HG03280 (cell line): ENCODE results near the gene MUSK.
"Not testable (repeated sequence)": the region's sequence is repeated elsewhere in the genome, so short reads cannot be mapped to it uniquely, and the experiment has no call there.

Experiments used
- ATAC-seq: cut with Tn5 transposase; IDR thresholded peaks from one replicate; pipeline ENCODE4 v1.9.1; 2021; ENCODE audit warnings: mild to moderate bottlenecking, moderate library complexity; ENCODE audit not compliant: unreplicated experiment

The MUSK gene

GRCh38 chr9:110691002-110691549 is 22.5 kb downstream of the MUSK start:
- no peak for ATAC-seq

GRCh38 chr9:110695846-110696245 is 27.3 kb downstream of the MUSK start:
- not testable (repeated sequence) for ATAC-seq

GRCh38 chr9:110700953-110701352 is 32.4 kb downstream of the MUSK start:
- ATAC-seq = no peak

- no peak for ATAC-seq
Observed at GRCh38 chr9:110703669-110704068, 35.1 kb downstream of the MUSK start.

- ATAC-seq = no peak
Observed at GRCh38 chr9:110707419-110707818, 38.8 kb downstream of the MUSK start.

GRCh38 chr9:110710420-110710819 is 41.8 kb downstream of the MUSK start:
- ATAC-seq = no peak

- ATAC-seq = no peak
Observed at GRCh38 chr9:110712955-110713354, 44.4 kb downstream of the MUSK start.

- ATAC-seq = no peak
Observed at GRCh38 chr9:110714314-110714713, 45.7 kb downstream of the MUSK start.

GRCh38 chr9:110728058-110728457 is 59.5 kb downstream of the MUSK start:
- ATAC-seq = no peak

GRCh38 chr9:110729641-110730040 is 61.0 kb downstream of the MUSK start:
- no peak for ATAC-seq

- no peak for ATAC-seq
Observed at GRCh38 chr9:110731437-110732028, 62.9 kb downstream of the MUSK start.

- ATAC-seq = no peak
Observed at GRCh38 chr9:110738982-110739381, 70.4 kb downstream of the MUSK start.

- no peak for ATAC-seq
Observed at GRCh38 chr9:110742741-110743371, 74.3 kb downstream of the MUSK start.

- ATAC-seq = no peak
Observed at GRCh38 chr9:110744715-110745384, 76.3 kb downstream of the MUSK start.

GRCh38 chr9:110745676-110746075 is 77.1 kb downstream of the MUSK start:
- ATAC-seq = no peak

- ATAC-seq = no peak
Observed at GRCh38 chr9:110746211-110746930, 77.8 kb downstream of the MUSK start.

GRCh38 chr9:110748251-110748893 is 79.8 kb downstream of the MUSK start:
- ATAC-seq = no peak

- no peak for ATAC-seq
Observed at GRCh38 chr9:110750272-110750671, 81.7 kb downstream of the MUSK start.

GRCh38 chr9:110751971-110752370 is 83.4 kb downstream of the MUSK start:
- ATAC-seq = no peak

GRCh38 chr9:110752766-110753165 is 84.2 kb downstream of the MUSK start:
- no peak for ATAC-seq

GRCh38 chr9:110753731-110754231 is 85.2 kb downstream of the MUSK start:
- ATAC-seq = no peak
